Dendritic cell treated with granulocyte-macrophage colony-stimulating factor and Interleukin-4, amounts not matched to agents 40 ng/mL and 50 ng/mL, for 4 days (primary cell): ENCODE data around the gene HIRA.
A peak's percentile ranks its signal among the peaks of the same experiment; 100 is the strongest.

Experiments used
- H3K27ac Mint-ChIP-seq: one replicate; pipeline ENCODE4 v1.8.0; 2022; ENCODE audit warnings: mild to moderate bottlenecking, mixed read lengths
- H3K27me3 Mint-ChIP-seq: one replicate; pipeline ENCODE4 v1.8.0; 2022; ENCODE audit warnings: mild to moderate bottlenecking, mixed read lengths
- H3K36me3 Mint-ChIP-seq: one replicate; pipeline ENCODE4 v1.8.0; 2022; ENCODE audit warnings: low read depth, mixed read lengths
- H3K4me1 Mint-ChIP-seq: one replicate; pipeline ENCODE4 v1.8.0; 2022; ENCODE audit warnings: low read depth, mixed read lengths
- H3K4me3 Mint-ChIP-seq: one replicate; pipeline ENCODE4 v1.8.0; 2022; ENCODE audit warnings: mild to moderate bottlenecking, moderate library complexity, mixed read lengths
- H3K9me3 Mint-ChIP-seq: one replicate; pipeline ENCODE4 v1.8.0; 2022; ENCODE audit warnings: mixed read lengths
- intact Hi-C: fragments of 100-400 bp; cut with micrococcal nuclease; formaldehyde crosslinking; loops from one replicate; pipeline ENCODE4 v1.15.0; 2022

The HIRA gene

DNA sequence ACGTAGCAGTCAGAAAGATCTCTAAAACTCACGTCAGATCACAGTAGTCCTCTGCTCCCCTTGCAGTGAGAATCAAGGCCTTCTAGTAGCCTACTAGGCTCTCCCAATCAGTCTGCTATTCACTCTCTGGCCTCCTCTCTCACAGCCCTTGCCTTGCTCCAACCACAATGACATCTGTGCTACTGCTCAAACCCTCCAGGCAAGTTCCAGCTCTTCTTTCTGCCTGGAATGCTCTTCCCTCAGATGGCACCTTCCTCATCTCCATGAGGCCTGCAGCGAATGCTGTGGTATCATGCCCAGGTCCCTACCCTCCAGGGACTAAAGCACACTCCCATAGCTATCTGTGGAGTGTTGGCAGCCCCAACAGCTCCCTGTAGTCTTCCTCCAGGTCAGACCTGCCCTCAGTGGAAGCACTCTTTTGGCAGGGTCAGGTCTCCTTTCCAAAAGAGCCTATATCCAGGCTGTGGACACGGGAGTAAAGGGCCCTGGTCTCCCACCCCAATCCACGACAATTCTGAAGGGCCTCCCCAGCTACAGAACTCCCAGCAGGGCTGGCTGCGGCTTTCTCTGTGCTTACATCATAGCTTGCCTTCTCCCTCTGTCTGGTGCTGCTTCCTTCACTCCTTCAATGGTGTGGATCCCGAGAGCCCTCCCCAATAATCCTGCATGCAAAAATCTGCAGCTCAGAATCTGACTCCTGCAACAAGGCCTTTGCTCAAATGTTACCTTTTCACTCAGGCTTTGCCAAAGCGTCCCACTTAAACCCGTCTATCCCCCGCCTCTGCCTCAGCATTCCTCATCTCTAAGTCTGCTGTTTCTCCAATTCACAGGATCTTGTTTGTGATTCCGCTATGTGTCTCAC lies 8.9 kb downstream of the HIRA start:
- Mint-ChIP-seq H3K27ac (no peak overlapping the region), H3K36me3 (peaks cover 5% of the 10 kb centered on the region), H3K9me3 (no peaks in the 10 kb centered on the region), H3K4me1 (peaks cover 68% of the 10 kb centered on the region), H3K4me3 (no peak overlapping the region), H3K27me3 (no peaks in the 10 kb centered on the region)
- intact Hi-C loops: no loop called here

DNA sequence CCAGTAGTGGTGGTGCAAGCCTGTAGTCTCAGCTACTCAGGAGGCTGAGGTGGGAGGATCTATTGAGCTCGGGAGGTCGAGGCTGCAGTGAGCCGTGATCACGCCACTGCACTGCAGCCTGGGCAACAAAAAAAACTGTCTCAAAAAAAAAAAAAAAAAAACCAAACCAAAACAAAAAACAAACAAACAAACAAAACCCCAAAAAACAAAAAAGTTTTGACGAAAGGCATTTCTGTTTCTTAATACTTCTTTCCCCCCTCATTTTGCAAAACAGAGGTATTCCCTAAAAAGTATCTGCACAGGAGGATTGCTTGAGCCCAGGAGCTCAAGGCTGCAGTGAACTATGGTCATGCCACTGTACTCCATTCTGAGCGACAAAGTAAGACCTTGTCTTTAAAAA lies 11.2 kb downstream of the HIRA start:
- intact Hi-C loops: no loop called here
- Mint-ChIP-seq H3K4me3 (no peak overlapping the region), H3K27ac (no peak overlapping the region), H3K36me3 (peaks cover 20% of the 10 kb centered on the region), H3K27me3 (no peaks in the 10 kb centered on the region), H3K4me1 (peaks cover 50% of the 10 kb centered on the region), H3K9me3 (no peaks in the 10 kb centered on the region)

DNA sequence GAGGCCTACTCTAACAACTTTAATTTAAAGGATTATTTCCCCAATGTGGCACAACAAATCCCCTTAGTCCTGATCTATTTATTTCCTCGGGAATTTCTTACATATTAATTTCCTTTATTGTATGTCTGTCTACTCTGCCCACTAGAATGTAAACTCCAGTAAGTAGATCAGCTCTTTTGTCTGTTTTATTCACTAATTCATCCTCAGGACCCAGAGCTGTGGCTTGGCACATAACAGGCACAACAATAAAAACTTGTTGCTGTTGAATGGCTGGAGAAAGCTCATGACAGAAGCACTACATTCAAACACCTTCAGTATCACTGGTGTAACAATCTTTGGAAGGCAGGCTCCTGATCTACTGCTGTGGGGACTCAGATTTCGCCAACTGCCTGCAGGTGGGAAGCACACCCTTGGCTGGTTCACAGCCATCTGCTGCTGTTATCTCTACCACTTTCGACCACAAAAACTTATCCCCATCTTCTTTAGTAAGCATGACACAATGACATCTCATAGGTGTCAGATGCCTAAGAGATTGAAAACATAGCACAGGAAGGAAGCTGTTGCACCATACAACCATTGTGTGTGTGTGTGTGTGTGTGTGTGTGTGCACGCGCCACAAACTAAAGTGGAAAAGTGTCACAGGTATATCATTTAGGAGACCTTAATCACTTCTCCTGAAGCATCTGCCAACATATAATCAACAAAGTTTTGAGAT lies 11.9 kb downstream of the HIRA start:
- intact Hi-C loops: no loop called here
- Mint-ChIP-seq H3K36me3 (peaks cover 20% of the 10 kb centered on the region), H3K9me3 (no peaks in the 10 kb centered on the region), H3K27ac (no peak overlapping the region), H3K27me3 (no peaks in the 10 kb centered on the region), H3K4me1 (peaks cover 43% of the 10 kb centered on the region), H3K4me3 (no peak overlapping the region)

DNA sequence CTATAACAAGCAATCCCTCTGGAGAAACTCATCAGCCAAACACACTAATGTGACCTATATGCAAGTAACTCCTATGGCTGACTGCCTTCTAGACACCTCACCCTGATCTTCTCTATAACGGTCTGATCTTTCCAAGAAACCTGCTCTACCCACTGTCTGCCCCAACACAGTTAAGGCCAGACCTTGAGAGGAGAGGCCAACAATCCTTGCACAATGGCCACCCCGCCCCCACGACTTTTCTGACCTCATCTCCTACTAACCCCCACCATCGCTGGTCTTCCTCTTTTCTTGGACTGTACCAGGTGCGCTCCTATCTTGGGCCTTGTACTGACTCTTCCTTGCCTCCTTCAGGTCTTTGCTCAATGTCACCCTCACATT lies 12.5 kb downstream of the HIRA start:
- no peak overlapping the region for H3K4me3 Mint-ChIP-seq
- no peaks in the 10 kb centered on the region for H3K9me3 Mint-ChIP-seq
- no peak overlapping the region for H3K27ac Mint-ChIP-seq
- intact Hi-C loops: no loop called here
- H3K36me3 Mint-ChIP-seq: peaks cover 22% of the 10 kb centered on the region
- H3K27me3 Mint-ChIP-seq: no peaks in the 10 kb centered on the region
- peaks cover 40% of the 10 kb centered on the region for H3K4me1 Mint-ChIP-seq

DNA sequence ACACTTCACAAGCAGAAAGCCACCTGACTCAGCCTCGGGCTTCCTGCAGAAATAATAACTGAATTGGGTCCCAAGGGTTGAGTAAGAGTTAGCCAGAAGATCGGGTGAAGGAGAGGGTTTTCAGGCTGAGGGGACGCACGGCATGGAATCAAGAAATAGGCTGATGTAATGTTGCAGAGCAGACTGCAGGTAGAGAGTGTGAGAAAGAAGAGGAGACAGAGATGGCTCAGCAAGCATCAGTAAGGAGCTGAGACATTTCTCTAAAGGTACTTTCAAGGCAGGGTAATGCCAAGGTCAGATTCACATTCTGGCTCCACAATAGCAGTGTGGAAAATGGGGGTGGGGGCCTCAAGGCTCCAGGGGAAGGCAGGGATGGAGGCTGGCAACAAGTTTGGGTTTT lies 18.6 kb downstream of the HIRA start:
- Mint-ChIP-seq H3K4me3 (no peak overlapping the region), H3K9me3 (no peaks in the 10 kb centered on the region), H3K4me1 (peaks cover 12% of the 10 kb centered on the region), H3K27ac (peak overlapping the region; percentile 4), H3K27me3 (no peaks in the 10 kb centered on the region), H3K36me3 (peaks cover 70% of the 10 kb centered on the region)
- intact Hi-C loops: no loop called here

DNA sequence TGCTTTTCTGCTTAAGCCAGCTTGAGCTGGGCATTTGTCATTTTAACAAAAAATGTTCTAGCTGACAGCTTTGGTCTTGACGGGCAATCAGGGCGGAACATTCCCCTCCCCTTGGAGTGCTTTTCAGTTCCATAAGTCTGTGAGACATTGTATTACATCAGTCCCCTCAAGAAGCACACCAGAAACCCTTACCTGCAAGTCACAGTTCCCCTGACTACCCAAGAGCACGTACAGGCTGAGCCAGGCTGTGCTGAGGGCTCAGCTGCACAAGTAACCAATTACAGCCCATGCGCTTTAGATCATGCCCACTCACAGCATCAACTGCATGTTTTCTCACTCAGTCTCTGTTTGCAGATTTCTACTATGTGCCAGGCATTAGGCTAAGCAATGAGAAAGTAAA lies 19.1 kb downstream of the HIRA start:
- H3K27ac Mint-ChIP-seq: peak overlapping the region; percentile 4
- intact Hi-C loops: no loop called here
- peaks cover 71% of the 10 kb centered on the region for H3K36me3 Mint-ChIP-seq
- no peak overlapping the region for H3K4me3 Mint-ChIP-seq
- H3K4me1 Mint-ChIP-seq: peaks cover 12% of the 10 kb centered on the region
- H3K9me3 Mint-ChIP-seq: no peaks in the 10 kb centered on the region
- H3K27me3 Mint-ChIP-seq: no peaks in the 10 kb centered on the region

DNA sequence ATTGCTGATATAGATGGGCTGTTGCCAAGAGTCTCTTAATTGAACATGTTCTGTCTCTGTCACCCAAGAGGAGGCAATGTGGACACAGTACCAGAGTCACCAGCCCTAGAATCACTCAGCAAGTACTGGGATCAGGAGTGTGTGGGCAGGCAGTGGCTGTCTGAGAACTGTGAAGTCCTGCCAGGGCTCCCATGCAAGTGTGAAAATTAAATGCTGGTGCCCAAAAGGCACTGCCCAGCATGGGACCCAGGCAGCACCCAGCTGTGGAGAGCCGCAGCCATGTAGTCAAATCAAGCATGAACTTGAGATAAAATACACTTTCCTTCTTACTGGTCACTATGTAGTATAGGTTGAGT lies 19.9 kb downstream of the HIRA start:
- Mint-ChIP-seq H3K4me3 (no peak overlapping the region), H3K36me3 (peaks cover 72% of the 10 kb centered on the region), H3K4me1 (peaks cover 12% of the 10 kb centered on the region), H3K27me3 (no peaks in the 10 kb centered on the region), H3K27ac (no peak overlapping the region), H3K9me3 (no peaks in the 10 kb centered on the region)
- intact Hi-C loops: no loop called here

DNA sequence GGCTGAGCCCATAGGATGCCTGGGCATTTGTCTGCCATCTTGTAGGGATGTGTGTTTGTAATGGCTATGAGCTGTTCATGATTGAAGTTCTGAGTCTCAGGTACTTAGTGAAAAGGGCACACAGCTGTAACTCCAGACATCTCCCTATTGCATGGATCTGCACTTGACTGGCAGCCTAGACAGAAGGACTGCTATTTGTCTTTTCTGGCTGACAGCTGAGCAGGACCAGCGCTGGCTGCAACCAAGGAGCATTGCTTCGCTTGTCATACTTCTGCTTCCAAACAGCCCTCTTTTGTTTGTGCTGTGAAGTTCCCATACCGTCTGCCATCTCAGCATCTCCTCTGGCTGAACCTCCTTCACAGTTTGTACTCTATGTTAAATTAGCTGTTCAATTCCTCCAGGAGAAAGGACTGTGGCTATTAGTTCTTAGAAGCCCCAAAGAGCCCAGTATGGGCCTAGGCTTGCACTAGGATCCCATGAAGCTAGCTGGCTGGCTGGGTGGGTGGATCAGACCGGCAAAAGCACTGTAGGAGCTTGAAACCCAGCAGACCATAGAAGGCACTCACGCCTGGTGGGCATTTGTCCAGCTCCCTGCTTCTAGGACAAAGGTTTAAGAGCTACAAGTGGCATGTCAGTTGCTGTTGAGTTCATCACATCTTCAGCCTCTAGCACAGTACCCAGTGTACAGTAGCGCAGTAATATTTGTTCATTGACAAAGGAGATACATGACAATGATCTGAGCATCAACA lies 20.4 kb downstream of the HIRA start:
- H3K4me3 Mint-ChIP-seq: no peak overlapping the region
- peaks cover 12% of the 10 kb centered on the region for H3K4me1 Mint-ChIP-seq
- no peak overlapping the region for H3K27ac Mint-ChIP-seq
- H3K36me3 Mint-ChIP-seq: peaks cover 74% of the 10 kb centered on the region
- intact Hi-C loops: no loop called here
- H3K9me3 Mint-ChIP-seq: no peaks in the 10 kb centered on the region
- H3K27me3 Mint-ChIP-seq: no peaks in the 10 kb centered on the region

DNA sequence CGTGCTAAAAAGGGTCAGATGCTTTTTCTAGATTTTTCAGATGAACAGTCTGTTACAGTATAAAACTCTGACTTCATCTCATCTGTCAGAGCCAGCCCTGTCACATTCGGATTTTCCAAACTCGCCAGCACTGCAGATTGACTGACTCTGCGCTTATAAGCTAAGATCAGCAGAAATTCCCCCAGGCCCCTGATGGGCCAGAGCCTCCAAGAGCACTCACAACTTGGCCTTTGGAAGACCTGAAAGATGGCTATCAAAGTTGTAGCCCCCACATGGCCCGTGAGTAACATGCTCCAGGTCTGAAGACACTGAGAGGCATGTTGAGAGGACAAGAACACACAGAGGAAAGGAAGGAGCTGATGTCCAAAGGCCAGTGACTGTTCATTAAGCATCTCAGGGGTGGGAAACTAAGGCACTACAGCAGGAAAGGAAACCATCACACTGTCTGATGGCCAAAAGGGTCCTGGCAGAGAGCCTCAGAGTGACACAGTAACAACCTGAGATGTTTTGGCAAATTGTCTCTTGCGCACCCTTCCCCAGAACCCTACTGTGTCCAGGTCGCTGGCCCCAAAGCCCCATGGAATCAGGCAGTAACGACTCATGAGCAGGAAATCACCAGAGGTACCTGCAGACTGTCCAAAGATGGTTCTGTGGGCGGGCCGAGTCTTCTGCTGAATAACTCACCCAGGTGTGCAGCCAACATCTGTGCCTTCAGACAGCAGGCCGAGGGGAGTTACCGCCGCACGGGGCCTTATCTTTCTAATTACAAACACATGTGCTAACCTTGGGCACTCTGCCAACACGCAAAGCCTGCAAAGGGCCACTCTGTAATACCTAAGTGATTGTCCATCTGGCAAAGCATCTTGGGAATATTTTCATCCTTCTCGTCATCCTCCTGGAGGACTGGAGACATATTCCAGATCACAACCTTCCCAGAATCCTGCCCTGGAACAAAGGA lies 23.6 kb downstream of the HIRA start:
- H3K4me1 Mint-ChIP-seq: peaks cover 4% of the 10 kb centered on the region
- no peaks in the 10 kb centered on the region for H3K27me3 Mint-ChIP-seq
- H3K36me3 Mint-ChIP-seq: peaks cover 86% of the 10 kb centered on the region
- no peak overlapping the region for H3K4me3 Mint-ChIP-seq
- no peak overlapping the region for H3K27ac Mint-ChIP-seq
- no peaks in the 10 kb centered on the region for H3K9me3 Mint-ChIP-seq
- intact Hi-C loops: no loop called here

DNA sequence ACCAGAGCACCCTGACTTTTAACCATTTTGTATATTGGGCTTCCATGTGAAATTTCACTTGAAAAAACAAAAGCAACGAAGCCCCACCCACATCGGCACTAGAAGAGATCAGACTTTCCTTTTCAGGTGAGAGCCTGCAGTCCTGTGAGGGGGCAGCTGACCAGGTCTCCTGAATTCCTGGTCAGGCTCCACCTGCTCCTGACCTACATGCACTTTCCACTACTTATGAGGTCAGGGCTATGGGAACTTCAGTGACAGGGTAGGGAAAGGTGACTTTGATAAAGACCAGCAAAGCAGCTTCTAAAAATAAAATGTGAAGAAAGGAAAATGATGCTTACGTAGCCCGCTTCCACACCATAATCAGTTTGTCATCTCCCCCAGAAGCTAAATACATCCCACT lies 24.7 kb downstream of the HIRA start:
- no peaks in the 10 kb centered on the region for H3K27me3 Mint-ChIP-seq
- H3K36me3 Mint-ChIP-seq: peaks cover 82% of the 10 kb centered on the region
- intact Hi-C loops: no loop called here
- H3K4me3 Mint-ChIP-seq: no peak overlapping the region
- no peaks in the 10 kb centered on the region for H3K9me3 Mint-ChIP-seq
- no peak overlapping the region for H3K27ac Mint-ChIP-seq
- H3K4me1 Mint-ChIP-seq: no peaks in the 10 kb centered on the region

DNA sequence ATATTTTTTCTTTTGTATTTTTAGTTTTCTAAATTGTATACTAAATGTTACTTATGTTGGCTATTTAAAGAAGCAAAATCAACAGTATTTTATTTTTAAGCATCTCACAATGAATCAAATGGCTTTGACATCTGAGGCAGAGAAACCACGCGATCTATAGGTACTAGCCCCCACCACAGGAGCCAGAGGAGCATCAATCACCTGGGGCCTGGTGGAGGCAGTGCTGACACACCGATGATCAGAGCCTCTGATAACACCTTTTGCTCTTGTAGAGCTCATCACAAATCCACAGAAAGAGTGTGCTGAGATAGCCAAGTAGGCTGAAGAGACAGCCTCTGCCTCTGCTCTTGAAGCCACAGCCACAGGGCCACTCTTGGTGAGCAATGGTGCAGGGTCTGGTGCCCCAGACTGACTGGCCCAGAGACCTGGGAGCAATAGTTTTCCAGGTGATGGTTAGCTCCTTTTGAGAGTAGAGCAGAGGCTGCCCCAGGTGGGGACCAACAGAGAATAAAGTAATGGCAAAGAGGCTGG lies 25.2 kb downstream of the HIRA start:
- H3K27ac Mint-ChIP-seq: no peak overlapping the region
- peaks cover 83% of the 10 kb centered on the region for H3K36me3 Mint-ChIP-seq
- intact Hi-C loops: no loop called here

DNA sequence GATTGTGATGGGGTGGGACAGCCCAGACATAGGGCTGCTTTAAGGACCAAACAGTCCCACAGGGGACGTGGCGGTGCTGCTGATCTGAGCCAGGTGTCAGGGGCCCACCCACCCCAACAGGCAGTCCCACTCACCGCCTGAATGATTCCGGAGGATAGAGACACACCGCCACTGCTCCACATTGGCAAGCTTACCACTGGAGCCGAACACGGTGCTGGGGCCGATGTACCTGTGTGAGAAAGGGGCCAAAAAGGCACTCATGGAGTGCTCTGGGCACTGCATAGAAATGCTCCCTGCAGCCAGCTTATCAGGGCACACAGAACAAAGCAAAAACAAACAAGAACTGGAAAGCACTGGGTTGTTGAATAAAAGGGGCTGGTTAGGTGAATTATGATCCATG lies 25.9 kb downstream of the HIRA start:
- no peak overlapping the region for H3K27ac Mint-ChIP-seq
- no peaks in the 10 kb centered on the region for H3K27me3 Mint-ChIP-seq
- peaks cover 86% of the 10 kb centered on the region for H3K36me3 Mint-ChIP-seq
- intact Hi-C loops: no loop called here
- H3K4me1 Mint-ChIP-seq: no peaks in the 10 kb centered on the region
- H3K4me3 Mint-ChIP-seq: no peak overlapping the region
- H3K9me3 Mint-ChIP-seq: no peaks in the 10 kb centered on the region

More for the DNA sequence above, 25.2 kb downstream of the HIRA start:
- no peaks in the 10 kb centered on the region for H3K9me3 Mint-ChIP-seq
- H3K4me3 Mint-ChIP-seq: no peak overlapping the region
- no peaks in the 10 kb centered on the region for H3K4me1 Mint-ChIP-seq
- no peaks in the 10 kb centered on the region for H3K27me3 Mint-ChIP-seq

DNA sequence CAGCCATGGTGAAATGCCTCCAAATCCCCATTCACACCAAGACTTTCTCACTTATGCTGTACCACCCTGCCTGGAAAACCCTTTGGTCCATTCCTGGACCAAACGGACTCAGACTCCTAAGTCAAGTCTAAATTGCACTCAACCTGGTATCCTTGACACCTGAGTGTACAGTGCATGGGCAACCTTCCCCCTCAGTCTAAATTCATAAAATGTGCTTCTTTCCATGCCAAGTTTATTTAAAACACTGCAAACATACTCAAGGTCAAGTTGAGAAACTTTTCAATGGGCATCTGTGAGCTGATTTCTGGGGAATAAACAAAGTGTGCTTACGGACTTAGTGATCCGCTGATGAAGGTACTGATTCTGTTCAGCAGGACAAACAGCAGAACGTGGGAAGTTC lies 26.4 kb downstream of the HIRA start:
- no peaks in the 10 kb centered on the region for H3K27me3 Mint-ChIP-seq
- H3K9me3 Mint-ChIP-seq: no peaks in the 10 kb centered on the region
- no peak overlapping the region for H3K27ac Mint-ChIP-seq
- peaks cover 86% of the 10 kb centered on the region for H3K36me3 Mint-ChIP-seq
- H3K4me1 Mint-ChIP-seq: no peaks in the 10 kb centered on the region
- no peak overlapping the region for H3K4me3 Mint-ChIP-seq
- intact Hi-C loops: no loop called here
